AG08396 (cell line): ENCODE data around the gene CUEDC1.
A peak's percentile ranks its signal among the peaks of the same experiment; 100 is the strongest.

Source experiments
- DNase-seq: peaks from one replicate; pipeline ENCODE4 v3.0.0; 2012; ENCODE audit warnings: low spot score, mixed read lengths

CUEDC1 gene

DNA sequence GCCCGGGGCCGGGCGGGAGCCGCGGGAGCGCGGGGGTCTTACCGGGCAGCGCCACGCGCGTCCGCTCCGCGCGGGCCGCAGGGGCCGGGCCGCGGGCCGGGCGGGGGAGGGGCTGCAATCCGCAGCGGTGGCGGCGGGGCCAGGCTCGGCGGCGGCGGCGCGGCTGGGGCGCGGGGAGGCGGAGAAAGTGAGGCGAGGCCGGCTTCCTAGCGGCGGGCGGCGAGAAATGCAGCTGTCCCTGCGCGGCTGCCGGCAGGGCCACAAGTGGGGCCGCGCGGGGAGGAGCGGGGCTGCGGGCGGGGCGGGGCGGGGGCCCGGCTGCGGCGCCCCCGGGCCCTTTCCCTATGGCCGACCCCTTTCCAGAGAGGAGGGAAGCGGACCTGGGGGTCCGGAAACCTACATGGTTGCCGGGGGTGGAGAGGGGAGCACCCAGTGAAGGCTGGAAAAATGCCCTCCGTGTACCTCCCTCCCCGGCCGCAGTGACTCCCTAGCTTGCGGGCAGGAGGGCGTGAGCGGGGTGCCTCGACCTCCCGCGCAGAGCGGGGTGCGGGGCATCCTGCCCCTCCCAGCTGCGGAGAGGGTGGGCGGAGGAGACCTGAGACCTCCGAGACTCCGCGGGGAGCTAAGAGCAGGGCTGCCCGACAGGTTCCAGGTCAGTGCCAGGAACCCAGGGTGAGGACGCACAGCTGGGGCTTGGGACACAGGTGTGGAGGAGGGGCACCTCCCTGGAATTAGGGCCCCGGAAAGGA is at the start of gene CUEDC1:
CUEDC1 (minus strand) TSS at position 230 of the 749 bp plus-strand sequence. CDS start 69,848 bp downstream, outside the sequence.
- peak; percentile 92 for DNase-seq

DNA sequence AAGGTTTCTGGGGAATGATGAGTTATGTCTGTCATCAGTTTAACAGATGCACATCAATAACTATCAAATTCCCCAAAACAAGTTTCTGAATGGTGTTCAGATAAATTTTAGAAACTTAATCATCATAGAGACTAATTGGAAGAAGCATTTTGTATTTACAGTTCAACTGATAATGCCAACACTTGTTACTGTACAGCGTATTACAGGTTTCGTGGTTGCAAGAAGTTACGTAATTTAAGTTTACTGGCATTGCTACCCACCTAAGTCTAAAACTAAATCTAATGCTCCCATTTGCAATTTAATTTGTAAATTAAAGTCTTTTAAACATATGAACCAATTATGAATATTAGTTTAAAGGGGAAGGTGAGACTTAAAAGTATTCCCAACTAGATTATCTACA is 48.8 kb upstream of the CUEDC1 start:
- DNase-seq: no peak

GRCh38 chr17:58002973-58003372 is 47.8 kb upstream of the CUEDC1 start:
- no peak for DNase-seq

DNA sequence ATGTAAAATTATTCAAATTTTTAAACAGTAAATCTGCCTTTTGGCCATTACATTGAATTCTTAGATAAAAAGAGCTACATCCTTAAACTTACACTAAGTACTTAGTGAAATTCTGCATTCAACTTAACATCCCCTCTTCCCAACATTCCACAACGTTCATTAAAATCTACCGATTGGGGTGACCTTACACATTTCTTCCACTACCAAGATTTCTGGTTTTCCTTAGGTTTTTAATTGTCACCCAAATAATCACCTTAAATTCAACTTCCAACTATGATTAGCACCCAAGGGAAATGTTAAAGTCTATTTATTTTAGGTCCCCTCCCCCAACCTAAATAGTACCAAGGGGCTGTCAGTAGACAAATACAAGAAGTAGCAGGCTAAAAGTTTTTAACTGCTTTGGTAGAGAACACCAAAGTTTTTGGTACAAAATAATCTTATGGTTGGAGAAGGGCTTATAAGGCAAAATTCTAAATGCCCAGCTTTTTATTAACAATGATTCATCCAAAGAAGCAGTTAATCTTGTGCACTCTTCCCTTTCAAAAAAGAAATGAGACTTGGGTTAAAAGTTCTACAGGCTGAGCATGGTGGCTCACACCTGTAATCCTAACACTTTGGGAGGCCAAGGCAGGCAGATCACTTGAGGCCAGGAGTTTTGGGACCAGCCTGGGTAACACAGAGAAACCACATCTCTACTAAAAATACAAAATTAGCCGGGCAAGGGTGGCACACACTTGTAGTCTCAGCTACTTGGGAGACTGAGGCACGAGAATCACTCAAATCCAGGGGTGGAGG is 47.1 kb upstream of the CUEDC1 start:
- no peak for DNase-seq

DNA sequence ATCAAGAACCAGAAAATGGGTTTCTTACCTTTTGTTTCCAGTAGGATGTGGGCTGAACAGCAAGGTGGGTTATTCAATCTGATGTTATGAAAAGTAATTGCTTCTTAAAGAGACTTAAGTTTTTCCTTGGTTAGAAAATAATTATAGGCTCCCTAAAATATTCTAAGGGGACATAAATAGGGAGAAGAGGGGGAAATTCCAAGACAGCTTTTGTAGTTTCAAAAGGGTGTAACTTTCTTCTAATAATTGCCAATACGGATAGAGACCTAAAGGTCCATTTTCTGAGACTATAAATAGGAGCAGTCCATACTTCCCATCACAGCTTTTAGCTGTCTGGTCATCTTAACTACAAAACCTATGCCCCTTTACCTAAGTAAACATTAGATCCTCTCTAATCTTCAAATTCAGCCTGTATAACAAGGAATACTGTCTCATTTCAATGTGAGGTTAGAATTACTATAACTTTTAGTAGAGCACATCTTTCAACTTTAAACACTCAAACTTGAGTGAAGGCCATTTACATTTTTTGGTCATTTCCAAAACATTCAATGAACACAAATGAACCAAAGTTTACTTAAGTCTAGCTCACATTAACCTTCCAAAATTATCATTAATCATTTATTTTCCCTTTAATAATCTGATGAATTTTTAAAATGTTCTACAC is 46.4 kb upstream of the CUEDC1 start:
- DNase-seq: no peak

GRCh38 chr17:57999496-58000017 is 44.3 kb upstream of the CUEDC1 start:
- DNase-seq: no peak

GRCh38 chr17:57999010-57999495 is 43.8 kb upstream of the CUEDC1 start:
- DNase-seq: no peak

DNA sequence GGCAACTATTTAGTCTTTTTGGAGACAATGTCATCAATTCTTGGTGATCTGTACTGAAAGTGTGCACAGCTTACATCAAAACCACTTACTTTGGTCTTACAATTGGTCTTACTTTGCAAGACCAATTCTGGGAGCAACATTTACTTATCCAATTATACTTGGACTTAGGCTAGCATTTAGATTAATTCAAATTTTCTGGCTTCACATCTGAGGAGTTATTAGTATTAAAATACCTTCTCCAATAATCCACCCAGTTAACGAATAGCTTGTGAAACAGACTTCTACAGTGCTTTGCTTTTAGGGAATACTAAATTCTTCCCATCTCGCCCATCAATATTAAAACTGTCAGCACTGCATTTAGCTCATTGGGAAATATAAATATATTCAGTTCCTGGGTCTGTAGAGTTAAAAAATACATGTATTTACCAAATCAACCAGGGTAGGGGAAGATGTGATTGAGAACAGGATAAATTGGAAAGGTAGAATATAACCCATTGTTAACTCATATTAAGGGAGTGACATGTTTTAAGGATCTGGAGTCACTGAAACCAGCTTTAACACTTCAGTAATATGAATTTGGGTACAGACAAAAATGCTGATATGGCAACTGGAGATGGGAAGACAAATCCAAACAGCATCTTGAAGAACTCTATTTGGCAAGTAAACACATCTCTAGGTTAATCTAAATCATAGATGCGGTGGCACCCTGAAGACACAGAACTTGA is 42.0 kb upstream of the CUEDC1 start:
- no peak for DNase-seq

- DNase-seq: peak; percentile 80
Observed at GRCh38 chr17:57995076-57995956, 40.1 kb upstream of the CUEDC1 start.

GRCh38 chr17:57994436-57994835 is 39.2 kb upstream of the CUEDC1 start:
- no peak for DNase-seq

DNA sequence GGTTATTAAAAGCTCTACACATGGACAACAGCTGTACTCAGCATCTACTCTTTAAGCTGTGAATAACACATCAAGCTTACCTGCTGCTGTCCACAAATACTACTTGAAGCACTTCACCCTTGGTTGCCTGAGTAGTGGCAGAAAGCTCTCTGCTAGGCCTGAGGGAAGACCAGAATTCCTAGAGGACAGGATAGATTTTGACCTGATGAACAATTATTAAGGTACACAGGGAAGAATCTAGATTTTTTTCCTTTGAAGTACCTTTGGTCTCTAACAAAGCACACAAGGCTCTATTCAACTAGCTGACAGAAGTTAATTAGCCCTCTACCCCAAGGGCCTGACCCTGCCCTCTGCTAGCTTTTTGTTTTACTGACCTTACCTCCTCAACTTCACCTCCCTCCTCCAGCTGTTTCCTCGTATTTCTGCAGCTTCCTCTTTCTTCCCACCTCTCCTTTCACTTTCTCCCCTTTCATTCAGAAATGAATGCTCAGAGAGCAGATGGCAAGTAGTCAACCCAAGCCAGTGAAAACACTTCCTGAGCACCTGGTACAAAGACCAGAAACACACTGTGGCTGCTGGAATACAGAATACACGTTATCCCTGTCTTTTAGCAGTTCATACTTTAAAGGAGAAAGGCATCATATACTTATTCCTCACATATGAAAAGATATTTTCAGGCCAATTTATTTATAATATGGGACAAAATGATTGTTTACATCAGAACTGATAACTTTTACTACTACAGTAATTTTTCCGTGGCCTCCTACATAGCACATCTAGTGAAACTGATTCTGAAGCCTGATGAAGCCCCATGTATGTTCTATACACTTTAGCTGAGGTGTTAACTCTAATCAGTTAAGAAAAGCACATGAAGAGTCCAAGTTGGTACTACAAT is 38.5 kb upstream of the CUEDC1 start:
- DNase-seq: no peak

- no peak for DNase-seq
Observed at GRCh38 chr17:57991537-57991936, 36.3 kb upstream of the CUEDC1 start.

GRCh38 chr17:57990037-57990436 is 34.8 kb upstream of the CUEDC1 start:
- DNase-seq: no peak

GRCh38 chr17:57988301-57989250 is 33.4 kb upstream of the CUEDC1 start:
- peak; percentile 90 for DNase-seq

GRCh38 chr17:57987581-57988300 is 32.5 kb upstream of the CUEDC1 start, which contains the start of gene VEZF1:
TSS of gene VEZF1 (minus strand) at chr17:57988254. CDS start at chr17:57988111, 143 bp downstream.
- DNase-seq: peak; percentile 86

DNA sequence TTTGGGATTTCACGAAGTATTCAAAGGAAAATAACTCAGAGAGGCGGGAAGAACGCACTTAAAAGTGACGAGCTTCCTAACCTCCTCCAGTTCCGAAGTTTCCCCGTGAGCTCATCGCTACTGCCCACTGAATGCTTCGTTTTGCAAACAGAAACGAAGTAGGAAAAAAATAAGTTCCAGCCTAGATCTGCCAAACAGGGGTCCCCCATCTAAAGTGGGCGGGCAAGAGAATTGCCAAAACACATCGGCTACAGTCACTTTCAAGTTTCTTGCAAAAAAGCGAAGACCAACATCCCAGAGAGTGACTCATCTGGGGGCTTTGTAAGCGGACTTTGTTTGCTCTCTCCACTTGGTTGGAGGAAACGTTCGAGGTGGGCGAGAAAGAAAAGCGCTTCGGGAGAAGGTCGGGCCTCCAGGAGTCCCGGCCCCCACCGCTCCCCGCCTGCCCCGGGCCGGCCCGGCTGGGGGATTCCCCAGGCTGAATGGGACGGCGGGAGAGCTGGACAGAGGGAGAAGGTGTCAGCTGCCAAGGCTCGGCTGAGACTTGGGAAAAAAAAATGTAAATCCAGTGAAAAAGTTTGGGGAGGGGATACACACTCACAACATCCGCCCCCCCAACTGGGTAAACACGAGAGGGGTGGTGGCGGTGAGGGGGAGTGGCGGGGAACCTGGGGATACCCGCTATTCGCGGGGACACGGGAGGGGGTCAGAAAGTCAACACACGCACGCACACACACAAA is 31.8 kb upstream of the CUEDC1 start:
- peak; percentile 70 for DNase-seq

DNA sequence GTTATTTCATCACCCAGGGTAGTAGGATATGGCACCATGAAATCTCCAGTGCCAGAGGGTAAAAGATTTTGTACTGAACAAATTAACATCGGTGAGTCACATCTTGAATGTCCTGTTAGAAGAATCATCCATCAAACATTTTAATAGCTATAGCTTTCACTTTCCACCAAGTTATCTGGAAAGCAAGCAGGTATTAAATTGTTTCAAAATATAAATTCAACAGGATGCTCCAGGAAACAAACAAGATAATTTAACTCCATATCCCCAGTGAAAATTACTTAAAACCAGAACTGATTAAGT is 30.4 kb upstream of the CUEDC1 start:
- DNase-seq: peak; percentile 47
